GM23338 (cell line): ENCODE measurements around the gene DGKH. TPM values are rescaled to one million over a fixed set of nuclear protein-coding genes. Genes with fewer than 3 reads are reported as not detected.

Source experiments
- ATAC-seq: fragments of 200-7000 bp; cut with Tn5 transposase; 3 replicates; pipeline ENCODE4 v1.9.1; 2020
- DNase-seq: peaks from one replicate; pipeline ENCODE4 v3.0.0-alpha.2; 2015; ENCODE audit warnings: low spot score
- H2AFZ ChIP-seq: fragments of 200-600 bp; sonication (generic); 2 replicates; pipeline ENCODE4 v1.8.0; 2016; ENCODE audit warnings: antibody characterized with exemption, mild to moderate bottlenecking, moderate library complexity
- H3F3A ChIP-seq: fragments of 200-600 bp; sonication (generic); replicated peaks from 2 replicates; pipeline ENCODE4 v1.8.0; 2017; ENCODE audit warnings: antibody characterized with exemption, mixed run types, low read depth
- H3K27ac ChIP-seq: fragments of 200-600 bp; sonication (generic); 2 replicates; pipeline ENCODE4 v1.6.1; 2016; ENCODE audit warnings: low read depth
- H3K27me3 ChIP-seq: fragments of 200-600 bp; sonication (generic); 2 replicates; pipeline ENCODE4 v1.8.0; 2016; ENCODE audit warnings: mild to moderate bottlenecking, mixed run types, moderate library complexity; ENCODE audit not compliant: insufficient read depth
- H3K36me3 ChIP-seq: fragments of 200-600 bp; sonication (generic); 2 replicates; pipeline ENCODE4 v1.8.0; 2016; ENCODE audit warnings: mild to moderate bottlenecking; ENCODE audit not compliant: insufficient read depth
- H3K4me1 ChIP-seq: fragments of 200-600 bp; sonication (generic); 2 replicates; pipeline ENCODE4 v1.8.0; 2016; ENCODE audit warnings: mild to moderate bottlenecking, moderate library complexity; ENCODE audit not compliant: insufficient read depth
- H3K4me2 ChIP-seq: fragments of 200-600 bp; sonication (generic); 2 replicates; pipeline ENCODE4 v1.7.1; 2017; ENCODE audit warnings: mixed run types
- H3K4me3 ChIP-seq: fragments of 200-600 bp; sonication (generic); 2 replicates; pipeline ENCODE4 v1.6.1; 2016; ENCODE audit warnings: mixed run types
- H3K79me2 ChIP-seq: fragments of 200-600 bp; sonication (generic); replicated peaks from 2 replicates; pipeline ENCODE4 v1.8.0; 2017; ENCODE audit warnings: mild to moderate bottlenecking; ENCODE audit not compliant: insufficient read depth
- H3K9me2 ChIP-seq: fragments of 200-600 bp; sonication (generic); 2 replicates; pipeline ENCODE4 v1.8.0; 2017; ENCODE audit not compliant: insufficient read depth
- H4K20me1 ChIP-seq: fragments of 200-600 bp; sonication (generic); replicated peaks from 2 replicates; pipeline ENCODE4 v1.8.0; 2017; ENCODE audit warnings: mild to moderate bottlenecking; ENCODE audit not compliant: insufficient read depth
- H3K27ac Mint-ChIP-seq: 2 replicates; pipeline ENCODE4 v1.8.0; 2020; ENCODE audit warnings: inconsistent platforms, mild to moderate bottlenecking, moderate library complexity, mixed read lengths
- H3K27me3 Mint-ChIP-seq: 3 replicates; pipeline ENCODE4 v1.8.0; 2022; ENCODE audit warnings: low read depth, mild to moderate bottlenecking, moderate library complexity, mixed read lengths, inconsistent platforms; ENCODE audit not compliant: insufficient read depth, poor library complexity
- H3K36me3 Mint-ChIP-seq: 3 replicates; pipeline ENCODE4 v1.8.0; 2021; ENCODE audit warnings: low read depth, mild to moderate bottlenecking, inconsistent platforms, moderate library complexity, mixed read lengths
- H3K4me1 Mint-ChIP-seq: 3 replicates; pipeline ENCODE4 v1.8.0; 2020; ENCODE audit warnings: mild to moderate bottlenecking, inconsistent platforms, mixed read lengths
- H3K4me3 Mint-ChIP-seq: 3 replicates; pipeline ENCODE4 v1.8.0; 2021; ENCODE audit warnings: moderate library complexity, mild to moderate bottlenecking, inconsistent platforms, mixed read lengths
- H3K9me3 Mint-ChIP-seq: 3 replicates; pipeline ENCODE4 v1.8.0; 2020; ENCODE audit warnings: moderate library complexity, mild to moderate bottlenecking, inconsistent platforms, mixed read lengths
- CTCF ChIP-seq, 2 experiments: fragments of 200-600 bp in 1 of 2; sonication (generic) in 1 of 2; conservative IDR thresholded peaks; 2 replicates each; pipeline versions ENCODE4 v1.5.1 to v1.6.1; 2016 to 2017; ENCODE audit warnings: antibody characterized with exemption in 2 of 2, low read depth in 2 of 2, mild to moderate bottlenecking in 2 of 2, moderate library complexity in 1 of 2
- EZH2 ChIP-seq: fragments of 200-600 bp; sonication (generic); IDR thresholded peaks from one replicate; pipeline ENCODE4 v1.8.0; 2017; ENCODE audit warnings: antibody characterized with exemption, mild to moderate bottlenecking, low read depth; ENCODE audit not compliant: unreplicated experiment
- POLR2AphosphoS5 ChIP-seq: IDR thresholded peaks from 2 replicates; pipeline ENCODE4 v1.6.1; 2016; ENCODE audit warnings: antibody characterized with exemption, low read depth
- ZNF114 ChIP-seq: fragments of 250-450 bp; sonication (Bioruptor Pico); IDR thresholded peaks from 2 replicates; pipeline ENCODE4 v1.5.0; 2020; ENCODE audit warnings: mild to moderate bottlenecking, moderate library complexity
- ZNF331 ChIP-seq: fragments of 250-450 bp; sonication (Bioruptor Pico); IDR thresholded peaks from 2 replicates; pipeline ENCODE4 v1.5.0; 2020; ENCODE audit warnings: low read depth, mild to moderate bottlenecking, moderate library complexity
- polyA plus RNA-seq: library from polyadenylated mRNA; unstranded; fragments of >200 nt; fragmentation: Nextera tagmentation; extraction: Ambion mirVana; gene quantifications from 2 replicates; pipeline ENCODE4 v1.2.1, GENCODE V29; 2016
- total RNA-seq: library from RNA; depleted of rRNA; stranded (reverse); fragments of >200 nt; shearing (Covaris generic); gene quantifications from 2 replicates; pipeline ENCODE4 v1.2.3, GENCODE V29; 2014

DGKH gene
- total and polyA plus RNA-seq, 2 experiments from 2014 or later: 2.1 to 7.5 TPM

- no peak for TF ChIP-seq POLR2AphosphoS5
- TF ChIP-seq CTCF (conservative IDR thresholded peaks at IDR 0.05; ENCODE audit: low read depth in 2 of 2): no peak
Measured at GRCh38 chr13:42274386-42275097, 226.1 kb downstream of the DGKH start (continued).

- peaks cover 14% of the 10 kb centered on the region for H3K36me3 Mint-ChIP-seq
- no peak overlapping the region for H3K4me3 Mint-ChIP-seq
Measured at GRCh38 chr13:42275098-42275471, 226.6 kb downstream of the DGKH start.

GRCh38 chr13:42275506-42275905, 227.1 kb downstream of the DGKH start:
- no peak overlapping the region for H3K4me3 ChIP-seq
- H3K27ac ChIP-seq: no peak overlapping the region
- no peaks in the 10 kb centered on the region for H3K27me3 ChIP-seq
- Mint-ChIP-seq H3K27ac (peak overlapping the region; percentile 40), H3K9me3 (peaks cover 14% of the 10 kb centered on the region), H3K27me3 (peaks cover 12% of the 10 kb centered on the region), H3K4me1 (peaks cover 50% of the 10 kb centered on the region), H3K4me3 (no peak overlapping the region), H3K36me3 (peaks cover 9% of the 10 kb centered on the region)
- H3K9me2 ChIP-seq: no peaks in the 10 kb centered on the region
- no peaks in the 10 kb centered on the region for H3K36me3 ChIP-seq
- peaks cover 38% of the 10 kb centered on the region for H3K4me1 ChIP-seq
- H4K20me1 ChIP-seq: no peaks in the 10 kb centered on the region
- ATAC-seq (no peak), DNase-seq (no peak)
- TF ChIP-seq ZNF114 (CRISPR knock-in tag) (no peak), ZNF331 (CRISPR knock-in tag) (no peak)
- H3K4me2 ChIP-seq: no peak overlapping the region
- no peak overlapping the region for H2AFZ ChIP-seq
- peaks cover 5% of the 10 kb centered on the region; the same call in 1 of the 2 replicates for H3F3A ChIP-seq
- peaks cover 82% of the 10 kb centered on the region for H3K79me2 ChIP-seq

More at GRCh38 chr13:42275098-42275471, 226.6 kb downstream of the DGKH start:
- H3K4me3 ChIP-seq: no peak overlapping the region
- H2AFZ ChIP-seq: no peak overlapping the region
- peaks cover 78% of the 10 kb centered on the region for H3K79me2 ChIP-seq
- no peak overlapping the region for H3K4me2 ChIP-seq
- TF ChIP-seq CTCF (conservative IDR thresholded peaks at IDR 0.05; ENCODE audit: low read depth in 2 of 2) (no peak), ZNF114 (CRISPR knock-in tag) (no peak), EZH2 (no peak)
- Mint-ChIP-seq H3K9me3 (peaks cover 18% of the 10 kb centered on the region), H3K27me3 (peaks cover 12% of the 10 kb centered on the region), H3K4me1 (peaks cover 50% of the 10 kb centered on the region), H3K27ac (peak overlapping the region; percentile 81)
- peaks cover 5% of the 10 kb centered on the region; the same call in 1 of the 2 replicates for H3F3A ChIP-seq
- no peak overlapping the region for H3K27ac ChIP-seq
- no peaks in the 10 kb centered on the region for H3K9me2 ChIP-seq
- DNase-seq: no peak
- no peaks in the 10 kb centered on the region for H3K27me3 ChIP-seq
- ATAC-seq: no peak
- no peaks in the 10 kb centered on the region for H4K20me1 ChIP-seq
- peaks cover 38% of the 10 kb centered on the region for H3K4me1 ChIP-seq
- H3K36me3 ChIP-seq: no peaks in the 10 kb centered on the region
